Measurements from ENCODE around the gene PIEZO1. TPM values are rescaled to one million over a fixed set of nuclear protein-coding genes. Genes with fewer than 3 reads are reported as not detected.

The PIEZO1 gene
- total RNA-seq, 2 donors from 2014 or later, result 37.7 to 73.2 TPM

- H3K27me3 ChIP-seq, result no peaks in the 10 kb centered on the region
- no peak overlapping the region for H3K27ac ChIP-seq
- DNase-seq (ENCODE audit: low spot score), result no peak
- peaks cover 42% of the 10 kb centered on the region for H3K36me3 ChIP-seq
- no peak for TF ChIP-seq CTCF (IDR thresholded peaks at IDR 0.05)
- no peaks in the 10 kb centered on the region for H3K9me3 ChIP-seq
- no peak overlapping the region for H3K4me3 ChIP-seq
- H3K4me1 ChIP-seq, result peaks cover 0 to 8% of the 10 kb centered on the region in 2 donors
Observed at GRCh38 chr16:88695753-88696152, 89.3 kb downstream of the PIEZO1 start.

GRCh38 chr16:88695218-88695617, 89.8 kb downstream of the PIEZO1 start:
- Histone ChIP-seq H3K4me3 (no peak overlapping the region), H3K36me3 (peaks cover 41% of the 10 kb centered on the region), H3K9me3 (no peaks in the 10 kb centered on the region), H3K4me1 (peaks cover 0 to 2% of the 10 kb centered on the region in 2 donors), H3K27ac (no peak overlapping the region), H3K27me3 (no peaks in the 10 kb centered on the region)
- no peak for TF ChIP-seq CTCF (IDR thresholded peaks at IDR 0.05)
- DNase-seq (ENCODE audit: low spot score), result no peak

- no peak overlapping the region for H3K4me3 ChIP-seq
- H3K4me1 ChIP-seq, result no peaks in the 10 kb centered on the region
- H3K9me3 ChIP-seq, result no peaks in the 10 kb centered on the region
- no peak overlapping the region for H3K27ac ChIP-seq
- peaks cover 34% of the 10 kb centered on the region for H3K36me3 ChIP-seq
- no peaks in the 10 kb centered on the region for H3K27me3 ChIP-seq
- no peak for TF ChIP-seq CTCF (IDR thresholded peaks at IDR 0.05)
- DNase-seq (ENCODE audit: low spot score), result no peak
Observed at GRCh38 chr16:88694221-88695087, 90.6 kb downstream of the PIEZO1 start.

GRCh38 chr16:88693420-88694177, 91.4 kb downstream of the PIEZO1 start:
- DNase-seq (ENCODE audit: low spot score), result no peak
- TF ChIP-seq CTCF (IDR thresholded peaks at IDR 0.05), result no peak
- Histone ChIP-seq H3K4me3 (no peak overlapping the region), H3K4me1 (peaks cover 0 to 2% of the 10 kb centered on the region in 2 donors), H3K9me3 (no peaks in the 10 kb centered on the region), H3K36me3 (peaks cover 27% of the 10 kb centered on the region), H3K27me3 (no peaks in the 10 kb centered on the region), H3K27ac (no peak overlapping the region)

- H3K36me3 ChIP-seq, result peaks cover 20% of the 10 kb centered on the region
- no peak overlapping the region for H3K4me3 ChIP-seq
- H3K4me1 ChIP-seq, result peaks cover 0 to 9% of the 10 kb centered on the region in 2 donors
- no peak for DNase-seq (ENCODE audit: low spot score)
- TF ChIP-seq CTCF (IDR thresholded peaks at IDR 0.05), result no peak
- no peak overlapping the region for H3K27ac ChIP-seq
- H3K27me3 ChIP-seq, result no peaks in the 10 kb centered on the region
- H3K9me3 ChIP-seq, result no peaks in the 10 kb centered on the region
Observed at GRCh38 chr16:88692861-88693260, 92.2 kb downstream of the PIEZO1 start.
